GM18909 (cell line): ENCODE data around the gene COL23A1.

Experiments used
- ATAC-seq: cut with Tn5 transposase; IDR thresholded peaks from one replicate; pipeline ENCODE4 v1.9.1; 2021; ENCODE audit warnings: mild to moderate bottlenecking; ENCODE audit not compliant: unreplicated experiment, poor library complexity

Gene COL23A1

GRCh38 chr5:178283520-178283919 lies 306.7 kb downstream of the COL23A1 start:
- no peak for ATAC-seq

DNA sequence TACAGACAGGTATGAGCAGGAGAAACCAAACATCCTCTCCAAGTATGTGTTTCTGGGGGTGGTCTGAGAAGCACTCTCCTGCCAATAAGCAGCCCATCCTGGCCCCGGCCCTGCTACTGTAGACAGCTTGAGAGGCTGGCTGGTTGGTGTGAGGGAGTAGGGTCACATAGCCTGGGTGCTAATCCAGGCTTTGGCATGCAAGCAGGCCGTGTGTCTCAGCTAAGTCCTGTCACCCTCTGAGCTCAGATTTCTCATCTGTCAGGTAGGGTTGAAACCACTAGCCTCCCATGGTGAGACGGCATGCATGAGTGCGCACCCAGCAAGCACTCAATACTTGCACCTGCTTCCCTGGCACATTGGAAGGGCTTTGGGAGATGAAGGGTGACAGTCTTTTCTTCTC lies 307.8 kb downstream of the COL23A1 start:
- no peak for ATAC-seq

DNA sequence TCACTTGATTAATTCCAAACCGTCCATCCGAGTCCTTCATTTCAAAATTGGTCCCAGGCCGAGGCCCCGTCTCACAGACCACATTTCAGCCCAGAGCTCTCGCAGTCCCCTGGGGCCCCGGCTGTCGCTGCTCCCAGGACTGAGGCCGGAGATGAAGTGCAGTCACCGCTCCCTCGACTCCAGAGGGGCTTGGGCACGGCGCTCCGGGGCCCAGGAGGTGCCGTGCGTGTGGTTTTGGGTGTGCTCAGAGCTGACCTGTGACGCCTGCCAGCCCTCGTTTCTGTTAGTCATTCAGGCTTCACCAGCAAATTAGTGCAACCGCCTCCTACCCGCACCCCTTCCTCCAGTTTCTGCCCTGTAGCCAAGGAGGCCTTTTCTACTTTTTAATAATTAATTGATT lies 308.9 kb downstream of the COL23A1 start:
- no peak for ATAC-seq

GRCh38 chr5:178280631-178281030 lies 309.6 kb downstream of the COL23A1 start:
- no peak for ATAC-seq

DNA sequence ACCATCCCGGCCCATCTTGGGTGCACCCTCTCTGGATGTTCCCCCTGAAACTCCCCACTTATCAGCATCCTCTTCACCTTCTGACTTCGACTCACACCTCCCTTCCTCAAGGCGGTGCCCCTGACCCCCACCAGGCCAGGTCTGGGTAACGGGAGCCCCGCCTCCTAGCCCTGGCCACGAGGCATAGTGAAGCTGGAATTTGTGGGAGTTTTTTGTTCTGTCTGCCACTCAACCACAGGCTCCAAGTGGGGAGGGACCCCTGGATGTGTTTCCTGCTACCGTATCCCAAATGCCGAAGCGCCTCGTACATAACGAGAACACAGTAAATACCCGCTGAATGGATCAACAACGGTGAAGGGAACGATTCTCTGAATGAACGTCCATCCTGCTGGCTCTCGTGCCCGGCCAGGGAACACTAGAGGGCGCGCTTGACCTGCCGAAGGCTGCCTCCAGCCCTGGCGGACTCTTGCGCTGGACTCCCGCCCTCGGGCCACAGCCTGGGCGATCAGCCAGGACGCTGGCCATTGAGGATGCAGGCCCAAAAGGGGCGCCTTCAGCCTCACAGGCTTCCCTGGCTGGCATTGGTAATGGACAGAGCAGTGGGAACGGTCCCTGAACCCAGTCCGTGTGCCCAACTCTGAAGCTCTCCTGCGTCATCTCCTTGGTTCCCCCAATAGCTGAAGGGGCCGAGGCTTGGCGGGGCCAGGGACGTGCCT lies 310.3 kb downstream of the COL23A1 start:
- ATAC-seq, result peak; percentile 68

DNA sequence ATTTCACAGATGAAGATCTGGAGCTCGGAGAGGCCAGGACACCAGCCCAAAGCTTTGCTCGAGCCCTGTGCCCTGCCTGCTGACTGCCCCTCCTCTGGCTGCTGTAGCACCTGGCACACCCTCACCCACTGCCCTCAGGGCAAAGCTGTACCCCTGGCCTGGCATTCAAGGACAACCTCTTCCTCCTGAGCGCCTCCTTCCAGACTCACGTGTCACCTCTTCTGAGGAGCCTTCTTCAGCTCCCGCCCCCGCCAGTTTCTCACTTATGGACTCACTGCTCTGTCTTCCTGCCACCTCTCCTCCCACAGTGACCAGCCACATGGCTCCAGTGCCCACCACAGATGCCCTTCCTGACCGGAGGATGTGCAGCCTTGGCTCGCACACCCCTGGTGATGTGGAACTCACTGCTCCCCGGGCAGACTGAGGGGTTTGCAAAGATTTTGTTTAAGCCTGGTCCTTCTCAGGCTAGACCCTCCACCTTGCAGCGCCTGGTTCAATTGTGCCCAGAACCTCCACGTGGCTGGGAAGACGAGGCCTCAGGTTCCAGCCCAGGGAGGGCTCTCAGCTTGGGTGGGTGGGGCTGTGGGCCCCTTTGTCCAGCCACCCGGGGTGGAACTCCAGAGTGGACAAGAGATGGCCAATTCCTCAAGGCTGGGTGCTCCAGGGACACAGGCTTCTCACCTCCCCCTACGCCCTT lies 311.0 kb downstream of the COL23A1 start:
- no peak for ATAC-seq

GRCh38 chr5:178278358-178279023 lies 311.7 kb downstream of the COL23A1 start:
- ATAC-seq, result no peak

DNA sequence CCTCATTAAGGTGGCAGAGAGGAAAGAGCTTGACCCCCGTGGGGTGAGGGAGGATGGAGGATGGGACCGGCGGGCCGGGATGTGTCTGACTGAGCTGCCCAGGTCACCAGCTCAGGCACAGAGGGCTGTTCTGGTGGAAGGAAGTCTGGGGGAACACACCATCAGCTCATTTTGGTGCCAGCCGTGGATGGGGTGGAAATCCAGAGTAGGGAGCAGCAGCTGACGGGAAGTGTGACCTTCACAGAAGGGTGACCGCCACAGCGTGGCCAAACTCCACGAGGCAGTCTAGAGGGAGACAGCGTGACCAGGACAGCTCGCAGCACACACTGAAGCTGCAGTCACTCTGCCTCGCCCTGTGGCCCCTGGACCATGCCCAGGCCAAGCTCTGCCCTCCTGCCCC lies 312.3 kb downstream of the COL23A1 start:
- ATAC-seq, result no peak

- no peak for ATAC-seq
These were observed 312.8 kb downstream of the COL23A1 start for GRCh38 chr5:178277346-178277745.

DNA sequence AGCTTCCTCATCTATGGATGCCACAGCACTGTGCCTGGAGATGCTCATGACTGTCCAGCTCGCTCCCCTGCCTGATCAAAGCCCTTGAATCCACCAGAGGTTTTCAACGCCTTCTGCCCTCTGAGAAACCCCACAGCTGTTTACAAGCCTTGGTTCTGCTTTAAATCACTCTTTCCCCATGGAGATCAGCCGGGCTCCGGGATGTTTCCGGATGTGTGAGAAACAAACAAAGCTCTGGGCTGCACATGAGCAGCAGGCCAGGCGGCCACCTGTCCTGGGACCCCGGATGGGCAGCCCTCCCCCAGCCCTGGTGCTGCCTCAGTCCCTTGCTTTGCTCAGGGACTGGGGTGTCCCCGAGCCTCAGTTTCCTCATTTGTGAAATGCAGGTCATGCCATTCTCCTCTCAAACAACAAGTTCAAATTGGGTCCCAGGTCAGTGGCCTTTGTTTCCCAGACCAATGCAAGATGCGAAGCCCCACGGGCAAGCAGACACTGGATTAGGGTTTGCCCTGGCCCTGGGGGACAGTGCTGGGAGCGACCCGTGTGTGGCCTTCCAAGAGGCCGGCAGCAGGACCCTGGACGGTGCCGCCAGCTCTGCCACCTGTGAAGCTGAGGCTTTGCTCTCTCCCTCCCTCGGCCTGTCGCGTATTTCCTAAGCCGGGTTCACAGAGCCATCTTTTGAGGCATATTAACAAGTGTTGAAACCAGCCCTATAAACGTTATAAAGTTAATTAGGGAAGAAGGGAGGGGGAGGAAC lies 315.2 kb downstream of the COL23A1 start:
- ATAC-seq, result no peak

GRCh38 chr5:178273665-178274541 lies 316.3 kb downstream of the COL23A1 start:
- ATAC-seq, result no peak

DNA sequence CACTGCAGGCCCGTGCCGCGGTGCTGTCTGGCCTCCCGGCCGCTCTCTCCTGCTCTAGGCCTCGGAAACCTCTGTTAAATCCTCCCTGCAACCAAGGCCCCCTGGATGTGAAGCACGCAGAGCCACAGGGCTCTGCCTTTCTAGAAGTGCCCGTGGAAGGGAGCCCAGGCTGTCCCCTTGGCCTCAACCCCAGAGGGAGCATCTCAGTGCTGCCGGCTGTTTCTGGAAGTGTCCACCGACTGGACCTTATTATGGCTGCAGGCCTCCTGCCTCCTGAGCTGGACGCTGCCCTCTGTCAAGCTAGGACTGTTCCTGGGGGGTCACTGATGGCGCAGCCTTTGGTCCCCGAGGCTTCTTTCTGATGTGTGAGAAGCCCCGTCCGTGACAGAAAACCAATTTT lies 317.2 kb downstream of the COL23A1 start:
- no peak for ATAC-seq

DNA sequence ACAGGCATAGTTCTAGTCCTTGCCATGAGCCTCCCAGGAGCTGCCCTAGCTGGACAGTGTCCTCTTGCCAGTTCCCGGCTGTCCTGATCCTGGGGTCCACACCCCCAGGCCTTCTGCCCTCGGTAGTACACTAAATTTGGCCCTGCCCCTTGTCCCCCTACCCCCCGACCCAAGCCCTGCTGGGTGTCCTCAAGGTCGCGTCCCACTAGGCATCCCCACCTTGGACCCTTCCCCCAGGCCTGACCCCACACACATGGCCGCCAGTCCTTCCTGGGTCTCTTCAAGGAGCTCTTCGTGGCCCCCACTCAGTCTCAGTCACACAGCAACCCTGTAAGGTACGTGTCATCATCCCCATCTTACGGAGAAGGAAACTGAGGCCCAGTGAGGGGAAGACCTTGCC lies 317.6 kb downstream of the COL23A1 start:
- no peak for ATAC-seq

DNA sequence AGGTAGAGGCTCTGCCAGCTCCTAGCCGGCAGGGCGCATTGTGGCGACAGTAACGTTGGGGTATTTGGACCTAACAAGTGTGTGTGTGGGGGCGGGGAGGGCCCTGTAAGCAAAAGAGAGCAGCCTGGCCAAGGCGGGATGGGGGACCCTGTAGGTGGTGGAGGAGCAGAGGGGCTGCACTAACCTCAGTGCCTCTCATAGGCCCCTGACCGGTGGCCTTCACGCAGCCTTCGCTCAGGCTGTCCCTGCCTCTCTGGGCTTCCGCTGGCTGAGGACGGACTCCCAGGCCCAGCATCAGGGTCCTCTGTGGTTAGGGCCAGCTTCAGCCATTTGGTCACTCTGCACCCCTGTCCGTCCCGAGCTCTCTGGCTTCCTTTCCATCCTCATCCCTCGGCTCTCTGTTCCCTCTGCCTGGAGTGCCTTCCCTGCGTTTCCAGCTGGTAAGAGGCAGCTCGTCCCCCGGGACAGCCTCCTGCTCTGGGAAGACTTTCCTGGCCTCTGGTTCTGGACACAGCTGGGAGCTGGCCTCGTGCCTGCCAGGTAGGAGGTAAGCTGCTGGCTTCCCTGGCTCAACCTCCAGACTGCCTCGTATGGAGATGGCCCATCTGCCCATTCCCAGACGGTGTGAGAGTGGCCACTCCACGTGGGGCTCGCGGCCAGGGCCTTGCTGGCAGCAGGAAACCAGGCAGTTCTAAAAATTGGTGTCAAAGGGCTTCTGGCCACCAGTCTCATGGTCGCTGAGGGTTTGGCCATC lies 318.3 kb downstream of the COL23A1 start:
- ATAC-seq, result no peak

- ATAC-seq, result no peak
These were observed 319.0 kb downstream of the COL23A1 start for GRCh38 chr5:178271231-178271630.

- no peak for ATAC-seq
These were observed 320.7 kb downstream of the COL23A1 start for GRCh38 chr5:178269499-178269898.

- no peak for ATAC-seq
These were observed 322.3 kb downstream of the COL23A1 start for GRCh38 chr5:178267876-178268275.

DNA sequence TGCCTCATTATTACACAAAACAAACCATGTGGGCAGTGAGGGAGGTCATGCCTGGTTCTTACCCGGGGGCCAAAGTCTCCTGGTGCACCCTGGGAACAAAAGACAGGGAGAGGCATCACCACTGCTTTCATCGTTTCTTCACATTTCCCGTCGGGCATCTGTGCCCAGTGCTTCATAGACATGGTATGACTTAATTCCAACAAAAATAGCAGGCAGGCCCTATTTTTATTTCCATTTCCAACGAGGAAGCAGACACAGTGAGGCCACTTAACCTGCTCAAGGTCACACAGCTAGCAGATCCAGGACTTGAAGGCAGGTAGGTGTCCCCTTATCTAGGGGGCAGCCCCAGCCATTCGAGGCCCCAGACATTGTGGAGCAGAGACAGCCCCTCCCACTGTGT lies 322.9 kb downstream of the COL23A1 start:
- ATAC-seq, result no peak

GRCh38 chr5:178266581-178266980 lies 323.6 kb downstream of the COL23A1 start:
- no peak for ATAC-seq
